Nephron progenitor cell (in vitro differentiated cells): Measurements from ENCODE around the gene U2AF1L4.

Experiments used
- DNase-seq: peaks from one replicate; pipeline ENCODE4 v3.0.0; 2021
- H3K27ac Mint-ChIP-seq: 2 replicates; pipeline ENCODE4 v1.8.0; 2021; ENCODE audit warnings: mild to moderate bottlenecking, moderate library complexity, mixed read lengths
- H3K27me3 Mint-ChIP-seq: 2 replicates; pipeline ENCODE4 v1.8.0; 2021; ENCODE audit warnings: mild to moderate bottlenecking, low read depth, mixed read lengths; ENCODE audit not compliant: poor library complexity
- H3K36me3 Mint-ChIP-seq: 2 replicates; pipeline ENCODE4 v1.8.0; 2021; ENCODE audit warnings: low read depth, mixed read lengths
- H3K4me1 Mint-ChIP-seq: 2 replicates; pipeline ENCODE4 v1.8.0; 2021; ENCODE audit warnings: mixed read lengths
- H3K4me3 Mint-ChIP-seq: 2 replicates; pipeline ENCODE4 v1.8.0; 2021; ENCODE audit warnings: mild to moderate bottlenecking, moderate library complexity, mixed read lengths
- H3K9me3 Mint-ChIP-seq: 2 replicates; pipeline ENCODE4 v1.8.0; 2021; ENCODE audit warnings: mild to moderate bottlenecking, moderate library complexity, mixed read lengths
- TF ChIP-seq, protein P1 (sequence below): fragments of 200-600 bp; sonication (generic); IDR thresholded peaks from 2 replicates; pipeline ENCODE4 v1.5.0; 2021; ENCODE audit warnings: antibody characterized with exemption

The U2AF1L4 gene

GRCh38 chr19:35745328-35746086 lies at the start of gene U2AF1L4, which contains the start of gene PSENEN:
TSS of gene U2AF1L4 (minus strand) at chr19:35745418. CDS start at chr19:35745391, 27 bp downstream.
TSS of gene PSENEN (plus strand) at chr19:35745651. CDS start at chr19:35745931, 280 bp downstream.
- Mint-ChIP-seq H3K36me3 (peaks cover 5% of the 10 kb centered on the region), H3K9me3 (no peaks in the 10 kb centered on the region), H3K4me1 (peaks cover 60% of the 10 kb centered on the region), H3K27ac (peak within 1 kb of the TSS; percentile 100), H3K4me3 (peak within 1 kb of the TSS; percentile 100), H3K27me3 (peaks cover 2% of the 10 kb centered on the region)
- peak; percentile 93 for DNase-seq
- TF ChIP-seq, protein P1, sequence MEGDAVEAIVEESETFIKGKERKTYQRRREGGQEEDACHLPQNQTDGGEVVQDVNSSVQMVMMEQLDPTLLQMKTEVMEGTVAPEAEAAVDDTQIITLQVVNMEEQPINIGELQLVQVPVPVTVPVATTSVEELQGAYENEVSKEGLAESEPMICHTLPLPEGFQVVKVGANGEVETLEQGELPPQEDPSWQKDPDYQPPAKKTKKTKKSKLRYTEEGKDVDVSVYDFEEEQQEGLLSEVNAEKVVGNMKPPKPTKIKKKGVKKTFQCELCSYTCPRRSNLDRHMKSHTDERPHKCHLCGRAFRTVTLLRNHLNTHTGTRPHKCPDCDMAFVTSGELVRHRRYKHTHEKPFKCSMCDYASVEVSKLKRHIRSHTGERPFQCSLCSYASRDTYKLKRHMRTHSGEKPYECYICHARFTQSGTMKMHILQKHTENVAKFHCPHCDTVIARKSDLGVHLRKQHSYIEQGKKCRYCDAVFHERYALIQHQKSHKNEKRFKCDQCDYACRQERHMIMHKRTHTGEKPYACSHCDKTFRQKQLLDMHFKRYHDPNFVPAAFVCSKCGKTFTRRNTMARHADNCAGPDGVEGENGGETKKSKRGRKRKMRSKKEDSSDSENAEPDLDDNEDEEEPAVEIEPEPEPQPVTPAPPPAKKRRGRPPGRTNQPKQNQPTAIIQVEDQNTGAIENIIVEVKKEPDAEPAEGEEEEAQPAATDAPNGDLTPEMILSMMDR = no peak

DNA sequence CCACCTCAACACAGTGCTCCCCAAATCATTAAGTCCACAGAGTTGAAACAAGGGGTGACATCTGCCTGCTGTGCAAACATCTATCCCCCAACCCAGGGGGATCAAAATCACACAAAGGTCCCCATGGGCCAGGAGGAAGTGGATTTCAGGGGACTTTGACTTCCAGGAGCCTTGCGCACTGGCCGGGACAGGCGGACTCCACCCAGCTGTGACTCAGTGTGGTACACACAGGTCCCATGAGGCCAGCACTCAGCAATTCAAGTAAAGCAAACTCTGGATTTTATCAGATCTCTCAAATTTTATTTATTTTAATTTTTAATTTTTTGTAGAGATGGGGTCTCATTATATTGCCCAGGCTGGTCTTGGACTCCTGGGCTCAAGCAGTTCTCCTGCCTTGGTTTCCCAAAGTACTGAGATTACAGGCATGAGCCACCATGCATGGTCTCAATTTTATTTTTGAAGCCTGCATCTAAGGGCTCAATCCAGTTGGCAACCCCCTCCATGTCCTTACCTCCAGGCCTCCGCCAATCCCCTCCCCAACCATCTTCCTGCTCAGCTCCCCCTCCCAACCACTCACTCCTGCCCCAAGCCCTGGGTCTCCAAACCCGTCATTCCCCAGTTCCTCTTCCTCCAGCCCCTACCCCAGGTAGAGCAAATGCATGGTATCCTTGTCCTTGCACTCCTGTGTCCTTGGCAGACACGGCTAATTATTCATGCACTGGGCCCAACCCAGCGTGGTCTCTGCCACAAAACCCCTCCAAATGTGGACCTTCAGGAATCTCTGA lies 48.4 kb upstream of the U2AF1L4 start:
- no peaks in the 10 kb centered on the region for H3K4me1 Mint-ChIP-seq
- no peak overlapping the region for H3K27ac Mint-ChIP-seq
- H3K27me3 Mint-ChIP-seq = peaks cover 49% of the 10 kb centered on the region
- DNase-seq = no peak
- H3K4me3 Mint-ChIP-seq = no peak overlapping the region
- H3K36me3 Mint-ChIP-seq = no peaks in the 10 kb centered on the region
- H3K9me3 Mint-ChIP-seq = no peaks in the 10 kb centered on the region
- TF ChIP-seq, protein P1 = no peak

DNA sequence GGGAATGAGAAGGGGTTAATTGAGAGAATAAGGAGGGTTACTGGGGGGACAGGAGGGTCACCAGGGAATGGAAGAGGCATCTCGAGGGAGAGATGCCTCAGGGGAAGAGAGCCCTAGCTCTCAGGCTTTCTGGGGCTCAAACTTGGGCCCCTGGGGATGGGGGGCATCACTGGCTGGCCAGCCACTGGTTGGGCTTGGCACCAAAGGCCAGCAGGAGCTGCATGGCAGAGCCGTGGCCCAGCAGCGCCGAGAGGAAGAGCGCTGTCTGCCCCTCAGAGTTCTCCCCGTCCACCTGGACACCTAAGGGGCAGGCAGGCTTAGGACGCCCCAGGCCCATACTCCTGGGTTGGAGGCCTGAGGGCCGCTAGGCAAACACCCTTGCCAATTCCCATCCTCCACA lies 47.7 kb upstream of the U2AF1L4 start:
- no peak for DNase-seq
- Mint-ChIP-seq H3K27ac (no peak overlapping the region), H3K4me3 (no peak overlapping the region), H3K4me1 (no peaks in the 10 kb centered on the region), H3K27me3 (peaks cover 43% of the 10 kb centered on the region), H3K36me3 (no peaks in the 10 kb centered on the region), H3K9me3 (no peaks in the 10 kb centered on the region)
- TF ChIP-seq, protein P1 = no peak

DNA sequence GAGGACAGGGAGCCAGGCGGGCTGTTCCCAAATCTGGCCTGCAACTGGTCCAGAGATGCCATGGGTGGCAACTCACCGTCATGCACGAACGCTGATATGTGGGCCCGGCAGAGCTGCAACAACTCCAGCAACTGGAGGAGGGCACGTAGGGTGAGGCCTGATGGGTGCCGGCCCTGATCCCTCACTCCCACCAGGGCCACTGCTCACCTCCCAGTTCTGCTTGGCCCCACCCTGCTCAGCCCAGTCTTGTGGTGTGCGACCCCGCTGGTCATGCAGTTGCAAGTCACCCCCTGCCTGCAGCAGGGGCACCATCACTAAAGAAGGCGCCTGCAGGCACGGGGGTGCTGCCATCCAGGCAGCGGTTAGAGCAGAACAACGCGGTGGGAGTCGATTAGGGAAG lies 47.1 kb upstream of the U2AF1L4 start:
- no peak for DNase-seq
- no peaks in the 10 kb centered on the region for H3K36me3 Mint-ChIP-seq
- H3K27ac Mint-ChIP-seq = no peak overlapping the region
- H3K4me1 Mint-ChIP-seq = no peaks in the 10 kb centered on the region
- peaks cover 37% of the 10 kb centered on the region for H3K27me3 Mint-ChIP-seq
- no peak overlapping the region for H3K4me3 Mint-ChIP-seq
- TF ChIP-seq, protein P1 = no peak
- no peaks in the 10 kb centered on the region for H3K9me3 Mint-ChIP-seq

DNA sequence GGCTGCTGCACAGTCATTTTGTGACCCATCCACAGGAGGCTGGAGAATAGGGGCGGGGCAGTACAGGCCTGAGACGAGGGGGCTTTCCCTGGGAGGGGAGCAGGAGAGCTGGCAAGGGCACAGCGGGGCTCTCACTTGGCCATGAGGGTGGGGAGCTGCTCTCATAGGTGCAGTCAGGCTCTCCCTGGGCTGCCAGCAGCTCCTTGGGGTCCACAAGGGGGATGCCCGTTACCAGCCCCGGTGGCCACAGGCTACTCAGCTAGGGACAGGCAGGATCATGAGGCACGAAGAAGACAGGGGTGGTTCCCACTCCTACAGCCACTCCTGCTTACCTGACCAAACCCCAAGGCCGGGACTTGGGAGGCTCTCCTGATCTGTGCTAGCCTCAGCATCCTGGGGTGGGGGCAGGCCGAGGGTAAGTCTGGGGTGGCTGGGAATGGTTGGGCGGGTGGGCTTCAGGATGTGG lies 46.6 kb upstream of the U2AF1L4 start:
- DNase-seq = no peak
- TF ChIP-seq, protein P1 = no peak
- peaks cover 33% of the 10 kb centered on the region for H3K27me3 Mint-ChIP-seq
- no peaks in the 10 kb centered on the region for H3K36me3 Mint-ChIP-seq
- H3K4me1 Mint-ChIP-seq = no peaks in the 10 kb centered on the region
- no peak overlapping the region for H3K4me3 Mint-ChIP-seq
- H3K27ac Mint-ChIP-seq = no peak overlapping the region
- H3K9me3 Mint-ChIP-seq = no peaks in the 10 kb centered on the region
